GM12875 (cell line): ENCODE results near the gene OTOA.
"Not testable (repeated sequence)": the region's sequence is repeated elsewhere in the genome, so short reads cannot be mapped to it uniquely, and the experiment has no call there.

Source experiments
- H3K4me3 ChIP-seq: one replicate; pipeline ENCODE4 v1.5.1; 2011; ENCODE audit warnings: low read depth, low read length, control low read depth
- TF ChIP-seq, protein P1 (sequence below): IDR thresholded peaks from 2 replicates; pipeline ENCODE4 v1.5.1; 2011; ENCODE audit warnings: low read depth, mild to moderate bottlenecking, control low read depth, inconsistent platforms, low read length, moderate library complexity, borderline replicate concordance; ENCODE audit not compliant: insufficient read depth

Gene OTOA

GRCh38 chr16:21713549-21714368 lies 50.0 kb downstream of the OTOA start:
- H3K4me3 ChIP-seq: no peak overlapping the region
- TF ChIP-seq, protein P1, sequence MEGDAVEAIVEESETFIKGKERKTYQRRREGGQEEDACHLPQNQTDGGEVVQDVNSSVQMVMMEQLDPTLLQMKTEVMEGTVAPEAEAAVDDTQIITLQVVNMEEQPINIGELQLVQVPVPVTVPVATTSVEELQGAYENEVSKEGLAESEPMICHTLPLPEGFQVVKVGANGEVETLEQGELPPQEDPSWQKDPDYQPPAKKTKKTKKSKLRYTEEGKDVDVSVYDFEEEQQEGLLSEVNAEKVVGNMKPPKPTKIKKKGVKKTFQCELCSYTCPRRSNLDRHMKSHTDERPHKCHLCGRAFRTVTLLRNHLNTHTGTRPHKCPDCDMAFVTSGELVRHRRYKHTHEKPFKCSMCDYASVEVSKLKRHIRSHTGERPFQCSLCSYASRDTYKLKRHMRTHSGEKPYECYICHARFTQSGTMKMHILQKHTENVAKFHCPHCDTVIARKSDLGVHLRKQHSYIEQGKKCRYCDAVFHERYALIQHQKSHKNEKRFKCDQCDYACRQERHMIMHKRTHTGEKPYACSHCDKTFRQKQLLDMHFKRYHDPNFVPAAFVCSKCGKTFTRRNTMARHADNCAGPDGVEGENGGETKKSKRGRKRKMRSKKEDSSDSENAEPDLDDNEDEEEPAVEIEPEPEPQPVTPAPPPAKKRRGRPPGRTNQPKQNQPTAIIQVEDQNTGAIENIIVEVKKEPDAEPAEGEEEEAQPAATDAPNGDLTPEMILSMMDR: no peak

DNA sequence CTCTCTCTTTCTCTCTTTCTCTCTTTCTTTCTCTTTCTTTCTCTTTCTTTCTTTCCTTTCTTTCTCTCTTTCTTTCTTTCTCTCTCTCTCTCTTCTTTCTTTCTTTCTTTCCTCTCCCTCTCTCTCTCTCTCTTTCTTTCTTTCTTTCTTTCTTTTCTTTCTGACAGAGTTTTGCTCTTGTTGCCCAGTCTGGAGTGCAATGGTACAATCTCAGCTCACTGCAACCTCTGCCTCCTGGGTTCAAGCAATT lies 50.5 kb downstream of the OTOA start:
- not testable (repeated sequence) for H3K4me3 ChIP-seq

GRCh38 chr16:21717608-21718007 lies 53.8 kb downstream of the OTOA start:
- H3K4me3 ChIP-seq: no peak overlapping the region
- TF ChIP-seq, protein P1: no peak

DNA sequence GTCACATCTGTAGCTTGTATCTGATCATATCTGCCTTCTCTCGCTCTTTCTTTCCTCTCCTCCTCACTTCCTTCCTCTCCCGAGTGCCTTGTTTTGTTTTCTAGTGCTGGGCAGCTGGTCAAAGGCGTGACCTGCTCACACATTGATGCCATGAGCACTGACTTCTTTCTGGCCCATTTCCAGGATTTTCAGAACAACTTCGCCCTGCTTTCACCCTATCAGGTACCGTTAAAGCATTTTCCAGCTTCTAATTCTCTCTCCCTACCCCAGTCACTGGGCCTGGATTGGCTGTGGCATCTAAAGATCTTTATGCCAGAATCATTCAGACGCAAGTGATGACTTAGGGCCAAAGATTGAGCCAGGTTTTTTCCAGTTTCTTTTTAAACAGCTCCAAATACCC lies 55.5 kb downstream of the OTOA start:
- TF ChIP-seq, protein P1: no peak
- H3K4me3 ChIP-seq: no peak overlapping the region

DNA sequence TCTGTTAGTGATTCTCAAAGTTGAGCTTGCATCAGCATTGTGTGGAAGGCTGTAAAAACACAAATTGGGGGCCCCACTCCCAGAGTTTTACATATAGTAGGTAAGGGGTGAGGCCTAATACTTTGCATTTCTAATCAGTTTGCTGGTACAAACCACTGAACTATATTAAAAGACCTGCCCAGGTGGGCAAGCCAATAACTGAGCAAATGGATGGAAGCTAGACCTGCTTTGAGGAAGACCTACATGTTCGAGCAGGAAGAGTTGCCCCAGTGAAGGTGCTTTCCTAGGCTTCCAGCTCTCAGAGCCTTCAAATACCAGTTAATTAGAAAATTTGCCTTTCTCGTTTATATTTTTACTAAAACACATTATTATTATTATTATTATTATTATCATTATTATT lies 56.8 kb downstream of the OTOA start:
- no peak overlapping the region for H3K4me3 ChIP-seq
- TF ChIP-seq, protein P1: no peak

GRCh38 chr16:21722771-21723455 lies 59.1 kb downstream of the OTOA start:
- H3K4me3 ChIP-seq: no peak overlapping the region
- TF ChIP-seq, protein P1: no peak

GRCh38 chr16:21723532-21723931 lies 59.8 kb downstream of the OTOA start:
- no peak overlapping the region for H3K4me3 ChIP-seq
- TF ChIP-seq, protein P1: no peak
